ENCODE data around the gene ZNF519. TPM values are rescaled to one million over a fixed set of nuclear protein-coding genes. Genes with fewer than 3 reads are reported as not detected.
A peak's percentile ranks its signal among the peaks of the same experiment; 100 is the strongest.

Gene ZNF519
- total RNA-seq, 1 experiment from 2014 or later, result 7.6 TPM

DNA sequence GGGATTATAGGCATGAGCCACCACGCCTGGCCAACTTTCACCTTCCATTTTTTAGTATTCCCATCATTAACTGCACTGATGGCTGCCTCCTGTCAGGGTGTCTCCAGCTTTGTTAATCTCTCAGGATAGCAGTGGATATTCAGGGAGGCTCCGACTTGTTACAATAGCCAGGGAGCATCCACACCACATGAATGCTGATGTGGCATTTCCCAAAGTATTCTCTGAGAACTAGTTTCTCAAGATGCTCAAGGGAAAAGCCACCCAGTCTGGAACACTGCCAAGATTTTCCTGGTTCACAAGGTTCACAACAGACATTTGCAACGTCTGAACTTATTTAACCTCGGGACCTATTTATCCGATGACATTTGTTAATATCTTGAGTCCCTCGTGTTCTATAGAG is 33.8 kb downstream of the ZNF519 start:
- DNase-seq (ENCODE audit: low read depth), result no peak

DNA sequence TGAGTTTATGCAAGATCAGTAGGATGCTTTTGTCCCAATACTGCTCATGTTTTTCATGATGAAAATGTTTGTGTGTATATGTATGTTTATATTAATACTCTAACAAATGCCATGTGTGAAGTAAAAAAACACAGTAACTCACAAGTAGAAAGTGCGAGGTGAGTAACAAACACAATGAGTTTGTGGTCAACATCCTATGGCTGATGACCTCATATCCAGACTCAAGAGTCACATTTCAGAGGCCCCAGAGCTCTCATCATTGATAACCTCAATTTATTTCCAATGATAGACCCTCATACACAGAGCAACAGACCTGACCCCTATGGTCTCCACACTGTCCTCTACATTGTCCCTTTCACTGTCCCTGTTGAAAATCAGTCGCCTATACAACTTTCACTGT is 34.5 kb downstream of the ZNF519 start:
- no peak for DNase-seq (ENCODE audit: low read depth)

DNA sequence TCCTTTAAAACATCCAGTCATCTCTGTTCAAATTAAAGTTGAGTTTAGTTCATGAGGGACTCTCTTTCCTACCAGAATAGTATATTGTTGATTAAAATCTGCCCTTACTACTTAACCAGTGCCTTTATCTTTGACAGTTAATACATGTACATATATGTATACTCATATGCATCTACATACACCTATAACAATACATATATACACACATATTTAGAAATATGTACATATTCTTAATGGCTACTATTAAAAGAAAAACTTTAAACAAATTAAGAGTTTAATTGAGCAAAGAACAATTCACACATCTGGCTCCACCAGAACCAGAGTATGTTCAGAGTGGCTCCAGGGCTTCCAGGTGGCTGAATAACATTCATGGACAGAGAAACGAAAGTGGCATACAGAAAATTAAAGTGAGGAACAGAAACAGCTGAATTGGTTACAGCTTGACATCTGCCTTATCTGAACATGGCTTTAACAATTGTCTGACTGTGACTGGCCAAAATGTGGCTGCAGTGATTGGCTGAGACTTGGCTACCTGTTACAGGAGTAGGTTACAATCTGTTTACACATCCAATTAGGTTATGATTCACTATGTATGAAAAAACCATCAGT is 38.8 kb downstream of the ZNF519 start:
- DNase-seq (ENCODE audit: low read depth), result no peak

DNA sequence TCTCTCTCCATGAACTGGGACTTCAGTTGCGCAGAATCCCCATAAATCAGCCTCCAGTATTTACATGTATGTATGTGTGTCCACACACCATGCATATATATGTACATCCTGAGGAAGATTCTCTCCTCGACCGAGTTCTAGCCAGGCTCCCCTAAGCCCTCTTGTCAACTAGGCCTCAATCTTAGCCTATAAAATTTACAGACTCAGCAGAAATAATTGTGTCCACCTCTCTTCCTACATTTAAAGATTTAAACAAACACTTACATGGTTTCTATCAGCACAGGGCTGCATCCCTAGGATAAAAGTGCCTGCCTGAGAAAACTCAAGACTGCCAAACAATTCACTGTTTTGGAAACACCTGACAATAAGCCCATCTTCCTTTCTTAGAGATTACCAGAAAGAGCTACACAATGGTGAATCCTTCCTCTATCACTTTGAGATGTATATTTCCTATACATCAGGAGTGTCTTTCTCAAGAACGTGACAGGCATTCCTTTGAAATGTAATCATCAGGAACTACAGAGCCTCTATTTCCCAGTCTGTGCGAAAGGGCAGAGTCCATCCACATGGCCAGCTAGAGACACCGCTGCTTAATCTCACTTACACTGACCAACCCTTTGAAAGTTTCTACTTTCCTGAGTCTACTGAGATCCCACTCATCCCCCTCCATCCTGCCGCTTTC is 39.5 kb downstream of the ZNF519 start:
- no peak for DNase-seq (ENCODE audit: low read depth)

GRCh38 chr18:14089781-14090180 is 42.5 kb downstream of the ZNF519 start:
- peak; percentile 37 for DNase-seq (ENCODE audit: low read depth)

DNA sequence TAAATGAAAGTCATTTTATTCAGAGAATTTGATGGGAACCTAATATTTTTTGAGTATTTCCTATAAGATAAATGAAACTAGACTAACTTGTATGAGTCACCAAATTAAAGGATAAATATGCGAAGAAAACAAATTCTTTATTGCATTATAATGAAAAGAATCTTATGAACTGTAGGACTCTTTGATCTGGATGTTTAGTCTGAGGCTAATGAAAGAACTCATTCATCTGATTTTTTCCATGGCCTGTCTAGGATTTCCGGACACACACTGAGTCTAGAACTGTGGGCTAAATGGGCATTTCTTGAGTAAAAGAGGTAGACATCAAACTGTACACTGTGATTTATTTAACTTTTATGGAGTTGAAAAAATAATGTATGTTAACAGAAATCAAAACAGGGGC is 43.0 kb downstream of the ZNF519 start:
- DNase-seq (ENCODE audit: low read depth), result peak; percentile 21

GRCh38 chr18:14086458-14087231 is 45.6 kb downstream of the ZNF519 start:
- DNase-seq (ENCODE audit: low read depth), result peak; percentile 16

DNA sequence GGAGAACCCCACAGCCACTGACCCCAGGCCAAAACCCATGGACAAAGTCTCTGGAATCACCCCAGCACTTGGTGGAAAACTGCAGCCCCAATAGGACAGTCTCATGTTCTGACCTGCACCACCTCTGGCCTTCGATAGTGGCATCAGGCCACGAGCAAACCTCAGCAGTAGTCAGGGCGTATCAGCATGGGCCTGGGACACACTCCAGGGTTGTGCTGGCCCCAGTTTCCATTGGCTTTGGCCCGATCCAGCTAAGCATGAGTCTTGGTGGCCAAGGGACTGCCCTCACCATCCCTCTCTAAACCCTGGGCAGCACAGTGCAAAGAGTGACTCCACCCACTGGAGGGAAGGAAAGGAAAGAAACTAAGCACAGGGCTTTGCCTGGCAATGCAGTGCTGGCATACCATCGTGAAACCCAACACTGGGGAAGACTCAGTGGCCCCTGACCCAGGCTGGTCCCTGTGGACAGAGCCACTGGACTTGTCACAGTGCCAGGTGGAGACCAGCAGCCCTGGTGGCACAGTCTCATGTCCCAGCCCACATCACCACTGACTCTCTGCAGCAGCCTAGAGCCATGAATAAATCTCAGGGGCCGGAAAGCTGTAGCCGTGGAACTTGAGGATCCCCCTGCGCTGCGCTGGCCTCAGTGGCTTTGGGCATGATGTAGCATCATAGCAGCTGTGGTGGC is 46.3 kb downstream of the ZNF519 start:
- no peak for DNase-seq (ENCODE audit: low read depth)

DNA sequence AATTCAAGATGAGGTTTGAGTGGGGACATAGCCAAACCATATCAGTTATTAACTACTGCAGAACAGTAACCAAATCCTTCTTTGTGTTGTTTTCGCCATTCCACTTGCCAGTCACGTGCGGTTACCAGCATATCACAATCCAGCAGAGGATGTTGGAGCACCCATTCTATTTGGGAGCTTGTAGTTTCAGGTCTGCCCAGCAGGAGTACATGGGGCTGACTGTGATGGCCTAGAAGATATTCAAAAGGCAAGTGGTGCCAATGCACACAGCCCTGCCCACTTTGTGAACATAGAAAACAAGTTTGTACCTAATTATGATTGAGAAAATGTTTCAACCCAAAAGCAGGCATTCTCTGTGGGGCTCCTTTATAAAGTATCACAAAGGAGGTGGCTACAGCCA is 57.0 kb downstream of the ZNF519 start:
- DNase-seq (ENCODE audit: low read depth), result no peak

GRCh38 chr18:14074187-14074586 is 58.0 kb downstream of the ZNF519 start:
- peak; percentile 8 for DNase-seq (ENCODE audit: low read depth)

- DNase-seq (ENCODE audit: low read depth), result no peak
Observed at GRCh38 chr18:14053661-14054060, 78.6 kb downstream of the ZNF519 start.

Other genes with a start within 250 kb of the ZNF519 start
- gene MC2R, start 216.9 kb downstream of the ZNF519 start, total RNA-seq (2014; rRNA removed; shearing (Covaris generic)), result not detected in 2 replicates